Lung (tissue), 12 donors: ENCODE data around the gene EVA1C. TPM values are rescaled to one million over a fixed set of nuclear protein-coding genes. Genes with fewer than 3 reads are reported as not detected.

Experiments used
- ATAC-seq: fragments of 200-7000 bp; cut with Tn5 transposase; one replicate; pipeline ENCODE4 v1.9.1; 2020; ENCODE audit warnings: moderate number of reproducible peaks; ENCODE audit not compliant: insufficient read depth, low FRiP score
- DNase-seq, 3 donors: peaks; one replicate each; pipeline ENCODE4 v3.0.0-alpha.2; 2013 to 2017
- H3K27ac ChIP-seq, 2 donors: one replicate each; pipeline ENCODE4 v1.5.1; 2013; ENCODE audit warnings: mild to moderate bottlenecking in 2 of 2, moderate library complexity in 2 of 2, control low read depth in 1 of 2, inconsistent platforms in 1 of 2, low read depth in 1 of 2, low read length in 1 of 2
- H3K27me3 ChIP-seq, 3 donors: one replicate each; pipeline ENCODE4 v1.5.1; 2013; ENCODE audit warnings: low read length in 2 of 3; ENCODE audit not compliant: control insufficient read depth in 3 of 3, insufficient read depth in 3 of 3
- H3K36me3 ChIP-seq, 4 donors: one replicate each; pipeline ENCODE4 v1.5.1; 2013; ENCODE audit warnings: low read length in 4 of 4, mild to moderate bottlenecking in 1 of 4, moderate library complexity in 1 of 4; ENCODE audit not compliant: control insufficient read depth in 4 of 4, insufficient read depth in 4 of 4
- H3K4me1 ChIP-seq, 5 donors: one replicate each; pipeline ENCODE4 v1.5.1; 2013; ENCODE audit warnings: low read length in 5 of 5, mild to moderate bottlenecking in 2 of 5, moderate library complexity in 1 of 5; ENCODE audit not compliant: control insufficient read depth in 5 of 5, insufficient read depth in 5 of 5
- H3K4me3 ChIP-seq: one replicate; pipeline ENCODE4 v1.5.1; 2013; ENCODE audit warnings: mild to moderate bottlenecking, control low read depth, moderate library complexity
- H3K9ac ChIP-seq, 2 donors: one replicate each; pipeline ENCODE4 v1.5.1; 2013; ENCODE audit warnings: low read length in 2 of 2, control low read depth in 1 of 2; ENCODE audit not compliant: insufficient read depth in 1 of 2
- H3K9me3 ChIP-seq, 4 donors: one replicate each; pipeline ENCODE4 v1.5.1; 2013; ENCODE audit warnings: low read length in 3 of 4, mild to moderate bottlenecking in 1 of 4, moderate library complexity in 1 of 4; ENCODE audit not compliant: control insufficient read depth in 4 of 4, insufficient read depth in 3 of 4
- CTCF ChIP-seq: IDR thresholded peaks from 2 replicates; pipeline ENCODE4 v1.5.1; 2012; ENCODE audit warnings: mild to moderate bottlenecking; ENCODE audit errors: control extremely low read depth, extremely low read depth
- WGBS, 2 donors: extraction: QIAGEN DNeasy Blood & Tissue Kit; methylation state at CpG; one replicate each; pipeline ENCODE4 v1.1.7; 2013; 5-methylcytosine and 5-hydroxymethylcytosine counted together
- polyA plus RNA-seq, 2 donors: library from polyadenylated mRNA; stranded (reverse); fragments of 200-250 nt; gene quantifications; one replicate each; pipeline ENCODE4 v1.2.1, GENCODE V29; 2013
- total RNA-seq, 2 donors: library from RNA; depleted of rRNA in 1 of 2; stranded (reverse); fragments of >200 nt in 1 of 2; gene quantifications; one replicate each; pipeline ENCODE4 v1.2.1, GENCODE V29; 2014 to 2021
- donor health status: control.
- donor health status: control.
- donor health status: Bipolar disorder and iron deficiency.
- donor health status: healthy.
- donor health status: DM: yes; HTN: yes; CAD: no.

EVA1C gene
- total and polyA plus RNA-seq, 4 donors, result 13.9 to 59.0 (median 48.6) TPM

- H3K4me3 ChIP-seq, result no peak overlapping the region
- no peaks in the 10 kb centered on the region for H3K9me3 ChIP-seq
- no peak for TF ChIP-seq CTCF
- H3K4me1 ChIP-seq, result peaks cover 0 to 19% (median 8%) of the 10 kb centered on the region in 5 donors
- H3K27me3 ChIP-seq, result no peaks in the 10 kb centered on the region
- no peak overlapping the region for H3K27ac ChIP-seq
- no peak for ATAC-seq
- H3K9ac ChIP-seq, result no peak overlapping the region
- 72 to 83% methylated on average over 9 of the region's 9 CpGs for WGBS, 2 donors
- H3K36me3 ChIP-seq, result peaks cover 0 to 17% (median 0%) of the 10 kb centered on the region in 4 donors
- DNase-seq, result no peak
Measured at GRCh38 chr21:32477424-32477745, 64.9 kb downstream of the EVA1C start.

- no peak overlapping the region for H3K27ac ChIP-seq
- H3K36me3 ChIP-seq, result peaks cover 0 to 2% (median under 1%) of the 10 kb centered on the region in 4 donors
- H3K9ac ChIP-seq, result no peak overlapping the region
- no peak overlapping the region for H3K4me3 ChIP-seq
- TF ChIP-seq CTCF, result no peak
- DNase-seq (no peak), ATAC-seq (no peak)
- 88 to 89% methylated on average over 9 of the region's 9 CpGs for WGBS, 2 donors
- H3K9me3 ChIP-seq, result no peaks in the 10 kb centered on the region
- no peaks in the 10 kb centered on the region for H3K27me3 ChIP-seq
- H3K4me1 ChIP-seq, result peaks cover 0 to 21% (median 6%) of the 10 kb centered on the region in 5 donors
Measured at GRCh38 chr21:32481875-32482408, 69.4 kb downstream of the EVA1C start.

GRCh38 chr21:32482565-32483292 is 70.2 kb downstream of the EVA1C start:
- Histone ChIP-seq H3K4me3 (no peak overlapping the region), H3K27me3 (no peaks in the 10 kb centered on the region), H3K9ac (no peak overlapping the region), H3K4me1 (peaks cover 0 to 21% (median 3%) of the 10 kb centered on the region in 5 donors), H3K27ac (no peak overlapping the region), H3K9me3 (no peaks in the 10 kb centered on the region), H3K36me3 (peaks cover 0 to 2% (median 0%) of the 10 kb centered on the region in 4 donors)
- no peak for DNase-seq
- WGBS, 2 donors, result 79 to 90% methylated on average over 11 of the region's 11 CpGs
- no peak for ATAC-seq
- TF ChIP-seq CTCF, result no peak
